ENCODE measurements around the gene ASRGL1.

The ASRGL1 gene

GRCh38 chr11:62394825-62395538 is 57.7 kb downstream of the ASRGL1 start:
- DNase-seq = peak; percentile 30

GRCh38 chr11:62395885-62396551 is 58.8 kb downstream of the ASRGL1 start:
- DNase-seq = no peak

GRCh38 chr11:62398011-62398994 is 61.1 kb downstream of the ASRGL1 start:
- no peak for DNase-seq

- no peak for DNase-seq
Measured at GRCh38 chr11:62399172-62399877, 62.1 kb downstream of the ASRGL1 start.

GRCh38 chr11:62399878-62400266 is 62.6 kb downstream of the ASRGL1 start:
- DNase-seq = no peak

GRCh38 chr11:62400281-62400680 is 63.0 kb downstream of the ASRGL1 start:
- DNase-seq = no peak

GRCh38 chr11:62400760-62401159 is 63.5 kb downstream of the ASRGL1 start:
- no peak for DNase-seq

- no peak for DNase-seq
Measured at GRCh38 chr11:62401356-62401755, 64.1 kb downstream of the ASRGL1 start.

- no peak for DNase-seq
Measured at GRCh38 chr11:62401811-62402210, 64.6 kb downstream of the ASRGL1 start.

- DNase-seq = peak; percentile 31
Measured at GRCh38 chr11:62402226-62402959, 65.1 kb downstream of the ASRGL1 start.

- no peak for DNase-seq
Measured at GRCh38 chr11:62402960-62403730, 65.9 kb downstream of the ASRGL1 start.

- DNase-seq = no peak
Measured at GRCh38 chr11:62404435-62404834, 67.2 kb downstream of the ASRGL1 start.

GRCh38 chr11:62404901-62405300 is 67.7 kb downstream of the ASRGL1 start:
- DNase-seq = no peak

GRCh38 chr11:62406034-62406433 is 68.8 kb downstream of the ASRGL1 start:
- no peak for DNase-seq

GRCh38 chr11:62409831-62410230 is 72.6 kb downstream of the ASRGL1 start:
- DNase-seq = no peak

- DNase-seq = no peak
Measured at GRCh38 chr11:62410972-62411371, 73.7 kb downstream of the ASRGL1 start.

GRCh38 chr11:62411524-62411923 is 74.3 kb downstream of the ASRGL1 start:
- no peak for DNase-seq

- DNase-seq = no peak
Measured at GRCh38 chr11:62413060-62413696, 75.9 kb downstream of the ASRGL1 start.

- no peak for DNase-seq
Measured at GRCh38 chr11:62416596-62416995, 79.3 kb downstream of the ASRGL1 start.

- no peak for DNase-seq
Measured at GRCh38 chr11:62418136-62418535, 80.9 kb downstream of the ASRGL1 start.

GRCh38 chr11:62418733-62419132 is 81.5 kb downstream of the ASRGL1 start, which contains the start of gene SCGB1A1:
Gene SCGB1A1 (plus strand): TSS chr11:62419033. CDS start chr11:62419096, 63 bp downstream.
- DNase-seq = no peak

Measured in activated T-cell treated with anti-CD3 and anti-CD28 coated beads, Interleukin-2, amount 50 U/mL, for 1 hour (primary cell).